Uterus (tissue), 4 donors: ENCODE measurements around the gene MAK. TPM values are rescaled to one million over a fixed set of nuclear protein-coding genes. Genes with fewer than 3 reads are reported as not detected.

Experiments used
- DNase-seq, 2 donors: peaks; one replicate each; pipeline ENCODE4 v3.0.0-alpha.2; 2019 to 2020
- H3K27ac ChIP-seq, 2 donors: fragments of 200-600 bp; sonication (generic); 1 replicate in 1 of 2; 2 replicates in 1 of 2; pipeline ENCODE4 v1.5.1; 2016 to 2018
- H3K27me3 ChIP-seq, 2 donors: fragments of 200-600 bp; sonication (generic); one replicate each; pipeline ENCODE4 v1.5.1; 2018 to 2019; ENCODE audit warnings: control low read depth in 1 of 2
- H3K36me3 ChIP-seq, 2 donors: fragments of 200-600 bp; sonication (generic); one replicate each; pipeline ENCODE4 v1.5.1; 2019; ENCODE audit warnings: control low read depth in 1 of 2
- H3K4me1 ChIP-seq, 2 donors: fragments of 200-600 bp; sonication (generic); one replicate each; pipeline ENCODE4 v1.5.1; 2018 to 2019; ENCODE audit warnings: control low read depth in 1 of 2
- H3K4me3 ChIP-seq, 2 donors: fragments of 200-600 bp; sonication (generic); 1 replicate in 1 of 2; 2 replicates in 1 of 2; pipeline ENCODE4 v1.5.1; 2018 to 2019; ENCODE audit warnings: mild to moderate bottlenecking in 1 of 2
- H3K9me3 ChIP-seq, 2 donors: fragments of 200-600 bp; sonication (generic); one replicate each; pipeline ENCODE4 v1.5.1; 2019; ENCODE audit warnings: control low read depth in 1 of 2
- POLR2A ChIP-seq, 2 donors: fragments of 450-650 bp; IDR thresholded peaks; one replicate each; pipeline ENCODE4 v1.6.1; 2016; ENCODE audit warnings: antibody characterized with exemption in 2 of 2, mild to moderate bottlenecking in 1 of 2, moderate library complexity in 1 of 2
- intact Hi-C: fragments of 100-400 bp; cut with DNase I; formaldehyde crosslinking; loops from one replicate; pipeline ENCODE4 v1.15.1; 2023; ENCODE audit warnings: low total_unique reads
- small RNA-seq: library from RNA; depleted of rRNA; stranded (forward); fragments of <200 nt; gene quantifications from one replicate; pipeline ENCODE3, GENCODE V24; 2016
- total RNA-seq, 4 donors: library from RNA; depleted of rRNA in 3 of 4; stranded (reverse); fragments of >200 nt in 3 of 4; gene quantifications; one replicate each; pipeline versions ENCODE4 v1.1.0 to v1.2.4, GENCODE V29; 2014 to 2023
- TF ChIP-seq, protein P1 (sequence below), 4 experiments: fragments of 200-600 bp in 2 of 4; fragments of 450-650 bp in 2 of 4; sonication (generic) in 2 of 4; IDR thresholded peaks; one replicate each; pipeline ENCODE4 v1.5.1; 2016 to 2019; ENCODE audit warnings: antibody characterized with exemption in 4 of 4, mild to moderate bottlenecking in 2 of 4, moderate library complexity in 1 of 4
- donor health status: DM: yes; HTN: yes; CAD: no.

MAK gene
- total RNA-seq, 4 donors from 2014 or later: 0.97 to 1.8 TPM; not detected in 2

DNA sequence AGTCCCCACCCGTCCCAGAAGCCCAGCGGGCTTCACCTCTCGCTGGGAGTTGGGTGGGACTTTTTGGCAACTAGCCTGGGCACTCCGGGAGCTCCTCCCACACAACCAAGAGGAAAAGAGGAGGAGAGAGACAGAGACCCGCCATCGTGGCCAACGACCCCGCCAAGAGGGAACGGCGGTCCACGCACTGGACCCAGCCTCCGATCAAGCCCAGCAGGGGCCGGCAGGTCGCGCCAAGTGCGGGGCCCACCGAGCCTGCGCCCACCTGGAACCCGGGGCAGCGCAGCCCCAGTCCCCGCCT is 118.4 kb downstream of the MAK start:
- peaks cover 7 to 12% of the 10 kb centered on the region in 2 donors for H3K4me1 ChIP-seq
- DNase-seq: peak; percentile 23 to 31
- intact Hi-C loops: no loop called here
- H3K27me3 ChIP-seq: no peaks in the 10 kb centered on the region
- peak overlapping the region; percentile 43 to 66 for H3K4me3 ChIP-seq
- H3K27ac ChIP-seq: peak overlapping the region; percentile 74 to 88
- H3K9me3 ChIP-seq: no peaks in the 10 kb centered on the region
- H3K36me3 ChIP-seq: no peaks in the 10 kb centered on the region
- no peak for TF ChIP-seq POLR2A (IDR thresholded peaks at IDR 0.05)
- TF ChIP-seq, protein P1, sequence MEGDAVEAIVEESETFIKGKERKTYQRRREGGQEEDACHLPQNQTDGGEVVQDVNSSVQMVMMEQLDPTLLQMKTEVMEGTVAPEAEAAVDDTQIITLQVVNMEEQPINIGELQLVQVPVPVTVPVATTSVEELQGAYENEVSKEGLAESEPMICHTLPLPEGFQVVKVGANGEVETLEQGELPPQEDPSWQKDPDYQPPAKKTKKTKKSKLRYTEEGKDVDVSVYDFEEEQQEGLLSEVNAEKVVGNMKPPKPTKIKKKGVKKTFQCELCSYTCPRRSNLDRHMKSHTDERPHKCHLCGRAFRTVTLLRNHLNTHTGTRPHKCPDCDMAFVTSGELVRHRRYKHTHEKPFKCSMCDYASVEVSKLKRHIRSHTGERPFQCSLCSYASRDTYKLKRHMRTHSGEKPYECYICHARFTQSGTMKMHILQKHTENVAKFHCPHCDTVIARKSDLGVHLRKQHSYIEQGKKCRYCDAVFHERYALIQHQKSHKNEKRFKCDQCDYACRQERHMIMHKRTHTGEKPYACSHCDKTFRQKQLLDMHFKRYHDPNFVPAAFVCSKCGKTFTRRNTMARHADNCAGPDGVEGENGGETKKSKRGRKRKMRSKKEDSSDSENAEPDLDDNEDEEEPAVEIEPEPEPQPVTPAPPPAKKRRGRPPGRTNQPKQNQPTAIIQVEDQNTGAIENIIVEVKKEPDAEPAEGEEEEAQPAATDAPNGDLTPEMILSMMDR (IDR thresholded peaks at IDR 0.05): no peak

DNA sequence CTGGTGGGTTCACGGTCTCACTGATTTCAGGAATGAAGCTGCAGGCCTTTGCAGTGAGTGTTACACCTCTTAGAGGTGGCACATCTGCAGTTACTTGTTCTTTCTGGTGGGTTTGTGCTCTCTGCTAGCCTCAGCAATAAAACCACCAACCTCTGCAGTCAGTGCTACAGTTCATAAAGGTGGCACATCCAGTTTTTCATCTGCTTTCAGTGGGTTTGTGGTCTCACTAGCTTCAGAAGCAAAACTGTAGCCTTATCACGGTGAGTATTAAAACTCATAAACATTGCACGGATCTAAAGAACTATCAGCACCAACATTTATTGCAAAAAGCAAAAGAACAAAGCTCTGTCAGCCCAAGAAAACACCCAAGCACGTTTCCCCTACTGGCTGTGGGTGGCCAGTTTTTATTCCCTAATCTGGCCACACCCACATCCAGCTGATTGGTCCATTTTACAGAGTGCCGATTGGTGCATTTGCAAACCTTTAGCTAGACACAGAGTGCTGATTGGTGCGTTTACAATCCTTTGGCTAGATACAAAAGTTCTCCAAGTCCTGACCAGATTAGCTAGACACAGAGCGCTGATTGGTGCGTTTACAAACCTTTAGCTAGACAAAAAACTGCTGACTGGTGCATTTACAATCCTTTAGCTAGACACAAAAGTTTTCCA is 118.9 kb downstream of the MAK start:
- intact Hi-C loops: no loop called here
- Histone ChIP-seq H3K36me3 (no peaks in the 10 kb centered on the region), H3K4me1 (peaks cover 7 to 8% of the 10 kb centered on the region in 2 donors), H3K4me3 (peak overlapping the region in 1 of 2 donors; percentile 43), H3K27me3 (no peaks in the 10 kb centered on the region), H3K27ac (peak overlapping the region in 1 of 2 donors; percentile 88), H3K9me3 (no peaks in the 10 kb centered on the region)
- TF ChIP-seq, protein P1 (IDR thresholded peaks at IDR 0.05): no peak
- TF ChIP-seq POLR2A (IDR thresholded peaks at IDR 0.05): no peak
- no peak for DNase-seq

DNA sequence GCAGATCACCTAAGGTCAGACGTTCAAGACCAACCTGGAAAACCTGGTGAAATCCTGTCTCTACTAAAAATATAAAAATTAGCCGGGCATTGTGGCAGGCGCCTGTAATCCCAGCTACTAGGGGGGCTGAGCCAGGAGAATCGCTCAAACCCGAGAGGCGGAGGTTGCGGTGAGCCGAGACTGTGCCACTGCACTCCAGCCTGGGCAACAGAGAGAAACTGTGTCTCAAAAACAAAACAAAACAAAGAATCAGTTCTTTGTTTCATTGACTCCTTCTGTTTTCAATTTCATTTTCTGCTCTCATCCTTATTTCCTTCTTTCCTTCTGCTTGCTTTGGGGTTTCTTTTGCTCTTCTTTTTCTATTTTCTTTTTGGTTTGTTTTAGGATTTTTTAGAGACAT is 124.4 kb downstream of the MAK start:
- no peak overlapping the region for H3K27ac ChIP-seq
- H3K4me1 ChIP-seq: no peaks in the 10 kb centered on the region
- TF ChIP-seq POLR2A (IDR thresholded peaks at IDR 0.05): no peak
- TF ChIP-seq, protein P1 (IDR thresholded peaks at IDR 0.05): no peak
- no peaks in the 10 kb centered on the region for H3K9me3 ChIP-seq
- intact Hi-C loops: no loop called here
- no peaks in the 10 kb centered on the region for H3K36me3 ChIP-seq
- H3K27me3 ChIP-seq: no peaks in the 10 kb centered on the region
- no peak overlapping the region for H3K4me3 ChIP-seq
- no peak for DNase-seq

Small RNAs within 50 kb of the gene (small RNA-seq; reads per million reads assigned to genes)
- not detected for gene RNA5SP203

Other genes starting within 250 kb of the MAK start
- gene C6orf52, start 143.9 kb downstream of the MAK start, total RNA-seq: 10 to 100 TPM in 1 of 4 donors, not detected in 3; 79.7 TPM
- 10 to 100 TPM; 14.2 to 34.1 (median 18.8) TPM for gene PAK1IP1, start 143.6 kb downstream of the MAK start, total RNA-seq
- gene TMEM14C, start 115.5 kb downstream of the MAK start, total RNA-seq: 100 to 1,000 TPM in 3 of 4 donors, 10 to 100 TPM in 1; 97.5 to 236 (median 159) TPM
- 10 to 100 TPM; 48.5 to 71.9 (median 54.6) TPM for gene TMEM14B, start 90.7 kb downstream of the MAK start, total RNA-seq
- not detected for gene GCM2, start 43.5 kb upstream of the MAK start, total RNA-seq
- gene SYCP2L, start 48.5 kb upstream of the MAK start, total RNA-seq: 1 to 10 TPM in 2 of 4 donors, under 1 TPM in 1, not detected in 1; under 0.01 to 4.9 (median 3.5) TPM
- gene ELOVL2, start 205.8 kb upstream of the MAK start, total RNA-seq: 1 to 10 TPM in 1 of 4 donors, under 1 TPM in 1, not detected in 2; 0.09 to 3.5 TPM